HG03025 (cell line): ENCODE measurements around the gene DMD.
"Not testable (repeated sequence)": the region's sequence is repeated elsewhere in the genome, so short reads cannot be mapped to it uniquely, and the experiment has no call there.

Source experiments
- ATAC-seq: cut with Tn5 transposase; IDR thresholded peaks from one replicate; pipeline ENCODE4 v1.9.1; 2021; ENCODE audit warnings: mild to moderate bottlenecking, moderate library complexity; ENCODE audit not compliant: unreplicated experiment, low FRiP score

DMD gene

GRCh38 chrX:31661280-31661810 lies 1550.0 kb downstream of the DMD start:
- no peak for ATAC-seq

GRCh38 chrX:31658360-31658759 lies 1553.0 kb downstream of the DMD start:
- ATAC-seq: no peak

- ATAC-seq: no peak
These were observed 1555.3 kb downstream of the DMD start for GRCh38 chrX:31656013-31656412.

- ATAC-seq: no peak
These were observed 1557.9 kb downstream of the DMD start for GRCh38 chrX:31653422-31653821.

- ATAC-seq: no peak
These were observed 1558.7 kb downstream of the DMD start for GRCh38 chrX:31652650-31653049.

DNA sequence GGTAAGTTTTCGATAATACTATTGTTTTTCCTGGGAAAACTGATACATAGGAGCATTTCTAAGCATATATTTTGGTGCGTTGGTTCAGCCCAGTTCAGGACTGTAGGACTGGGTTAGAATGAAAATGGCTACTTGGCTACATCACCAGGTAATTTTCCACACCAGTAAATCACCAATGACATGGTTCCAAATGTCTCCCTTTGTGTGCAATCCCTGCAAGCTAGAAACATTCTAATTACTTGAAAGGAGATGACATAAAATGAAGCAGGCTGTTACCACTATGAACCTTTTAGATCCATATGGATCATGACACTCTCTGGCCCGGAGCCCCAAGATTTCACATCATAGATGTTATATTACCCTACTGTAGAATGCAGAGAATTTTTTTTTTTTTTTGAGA lies 1562.1 kb downstream of the DMD start:
- no peak for ATAC-seq

- ATAC-seq: no peak
These were observed 1578.0 kb downstream of the DMD start for GRCh38 chrX:31633349-31633748.

- no peak for ATAC-seq
These were observed 1582.2 kb downstream of the DMD start for GRCh38 chrX:31629195-31629594.

- ATAC-seq: no peak
These were observed 1602.2 kb downstream of the DMD start for GRCh38 chrX:31609130-31609529.

DNA sequence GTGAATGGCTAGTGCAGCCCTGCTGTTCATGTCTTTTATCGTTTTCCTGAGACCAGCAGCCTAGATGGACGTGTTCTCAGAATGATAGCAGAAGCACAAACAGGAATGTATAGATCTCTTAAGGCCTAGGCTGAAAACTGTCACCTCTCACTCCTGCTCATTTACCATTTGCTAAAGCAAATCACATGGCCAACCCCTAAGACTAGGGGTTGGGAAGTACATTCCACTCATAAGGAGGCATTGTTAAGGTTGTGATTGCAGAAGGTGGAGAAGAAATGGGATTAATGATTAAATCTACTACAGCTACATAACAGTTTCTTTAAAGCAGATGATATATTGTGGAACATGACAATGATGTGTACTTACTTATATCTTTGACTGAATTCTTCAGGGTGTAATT lies 1602.7 kb downstream of the DMD start:
- no peak for ATAC-seq

DNA sequence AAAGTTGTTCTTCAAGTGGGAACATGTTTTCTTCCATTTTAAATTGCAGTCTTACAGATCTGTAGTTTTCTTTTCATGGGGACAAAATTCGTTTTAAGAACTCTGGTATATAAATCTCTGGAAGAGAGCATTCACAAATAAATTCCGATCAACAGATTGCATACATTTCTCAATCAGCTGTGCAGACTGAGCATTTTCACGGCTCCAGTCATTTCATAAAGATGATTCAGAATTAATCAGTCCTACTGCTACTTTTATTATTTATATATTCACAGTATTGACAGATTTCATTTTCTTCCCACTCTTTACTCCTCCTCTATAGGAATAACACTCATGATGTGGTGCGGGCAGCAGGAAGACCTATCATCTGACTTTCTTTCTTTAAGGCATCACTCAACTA lies 1604.6 kb downstream of the DMD start:
- no peak for ATAC-seq

- ATAC-seq: peak; percentile 62
These were observed 1606.6 kb downstream of the DMD start for GRCh38 chrX:31604629-31605221.

- ATAC-seq: no peak
These were observed 1607.8 kb downstream of the DMD start for GRCh38 chrX:31603411-31604120.

- no peak for ATAC-seq
These were observed 1610.5 kb downstream of the DMD start for GRCh38 chrX:31600823-31601222.

GRCh38 chrX:31593353-31593752 lies 1618.0 kb downstream of the DMD start:
- no peak for ATAC-seq

- no peak for ATAC-seq
These were observed 1620.0 kb downstream of the DMD start for GRCh38 chrX:31591355-31591754.

DNA sequence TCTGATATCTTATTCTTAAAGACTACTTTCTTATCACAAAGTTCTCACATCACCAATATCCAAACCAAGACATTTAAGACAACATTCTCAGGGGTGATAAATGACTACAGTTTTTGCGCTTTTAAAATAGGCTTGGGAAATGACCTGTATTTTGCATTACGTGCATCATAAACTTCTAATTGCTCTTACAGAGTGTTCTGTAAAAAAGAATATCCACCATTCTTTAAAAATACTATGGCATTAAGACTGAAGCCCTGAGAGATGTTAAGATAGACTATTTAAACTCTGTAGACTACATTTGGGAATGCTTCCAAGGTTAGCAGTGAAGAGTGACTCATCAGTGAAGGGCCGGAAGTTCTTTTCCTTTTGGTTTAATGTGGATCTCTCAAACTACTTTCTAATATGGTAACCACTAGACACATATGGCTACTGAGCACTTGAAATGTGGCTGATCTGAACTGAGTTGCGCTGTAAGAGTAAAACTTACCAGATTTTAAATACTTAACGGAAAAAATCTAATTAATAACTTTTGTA lies 1620.7 kb downstream of the DMD start:
- no peak for ATAC-seq

DNA sequence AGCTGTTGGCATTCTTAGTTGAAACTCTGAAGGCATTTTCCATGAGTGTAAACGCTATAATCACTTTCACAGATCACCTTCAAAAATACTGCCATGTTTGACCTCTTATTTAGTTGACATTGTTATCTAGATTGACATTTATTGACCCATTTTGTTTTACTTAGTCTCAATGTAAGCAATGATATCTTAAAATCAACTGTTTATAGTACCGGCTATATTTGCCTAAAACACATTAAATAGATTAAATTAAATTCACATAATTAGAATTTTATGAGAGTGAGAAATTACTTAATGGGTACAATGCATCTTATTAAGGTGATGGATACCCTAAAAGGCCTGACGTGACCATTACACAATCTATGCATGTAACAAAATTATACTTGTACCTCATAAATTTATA lies 1621.8 kb downstream of the DMD start:
- ATAC-seq: no peak

DNA sequence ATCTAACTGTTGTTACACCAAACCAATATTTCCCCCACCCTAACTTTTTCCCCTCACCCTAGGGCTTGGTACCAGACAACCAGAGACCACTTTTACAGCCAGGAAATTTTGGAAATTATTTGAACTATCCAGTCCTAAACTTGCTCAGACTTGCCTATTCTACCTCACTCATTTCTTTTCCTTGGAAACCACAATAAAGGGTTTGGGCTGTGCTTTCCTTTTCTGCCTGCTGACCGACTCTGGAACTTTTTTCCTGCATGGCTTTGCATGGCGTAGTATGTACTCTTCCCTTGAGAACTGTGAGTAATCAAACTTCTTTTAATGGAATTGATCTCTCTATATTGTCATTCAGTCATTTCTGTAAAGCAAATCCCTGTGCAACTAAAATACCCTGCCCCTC lies 1623.0 kb downstream of the DMD start:
- no peak for ATAC-seq

- ATAC-seq: not testable (repeated sequence)
These were observed 1627.5 kb downstream of the DMD start for GRCh38 chrX:31583892-31584291.

GRCh38 chrX:31580726-31581125 lies 1630.6 kb downstream of the DMD start:
- ATAC-seq: no peak

- ATAC-seq: no peak
These were observed 1631.1 kb downstream of the DMD start for GRCh38 chrX:31580227-31580626.
